A549 (cell line): ENCODE data around the gene GNAL. TPM values are rescaled to one million over a fixed set of nuclear protein-coding genes. Genes with fewer than 3 reads are reported as not detected.
"Not testable (repeated sequence)": the region's sequence is repeated elsewhere in the genome, so short reads cannot be mapped to it uniquely, and the experiment has no call there.

Experiments used
- ATAC-seq, 2 experiments: fragments of 200-7000 bp in 1 of 2; fragments of >200 bp in 1 of 2; cut with Nextera tagmentation in 1 of 2; cut with Tn5 transposase in 1 of 2; 3 replicates each; pipeline versions ENCODE4 v1.8.0 to v1.9.1; 2018 to 2020; ENCODE audit warnings: mild to moderate bottlenecking in 1 of 2, moderate library complexity in 1 of 2
- CTCF ChIA-PET: fragments of 300-600 bp; sonication (Branson Sonifier 250); formaldehyde crosslinking; extraction: SDS; loops from one replicate; lab custom pipeline; 2021; ENCODE audit warnings: antibody characterized with exemption, inconsistent platforms; lab: Yijun Ruan, JAX
- POLR2A ChIA-PET: fragments of 350-600 bp; formaldehyde crosslinking; extraction: SDS; loops from one replicate; lab custom pipeline; 2021; ENCODE audit warnings: antibody characterized with exemption, inconsistent platforms; lab: Yijun Ruan, JAX
- DNase-seq, 2 experiments: peaks; one replicate each; pipeline versions ENCODE4 v3.0.0 to v3.0.0-alpha.2; 2011 to 2016; ENCODE audit warnings: low read depth in 1 of 2, low spot score in 1 of 2
- FAIRE-seq: peaks from 2 replicates; lab custom pipeline; 2011; peaks lifted over from hg19 to GRCh38; lab: Jason Lieb, UNC
- H3K27ac ChIP-seq, 2 experiments: fragments of >200 bp; sonication (Bioruptor Twin); formaldehyde crosslinking; 3 replicates each; pipeline ENCODE4 v1.5.1; 2016 to 2017
- H3K4me1 ChIP-seq: fragments of >200 bp; sonication (Bioruptor Twin); formaldehyde crosslinking; 3 replicates; pipeline ENCODE4 v1.6.1; 2016
- H3K4me2 ChIP-seq: fragments of >200 bp; sonication (Bioruptor Twin); formaldehyde crosslinking; 3 replicates; pipeline ENCODE4 v1.6.1; 2016
- H3K4me3 ChIP-seq: fragments of >200 bp; sonication (Bioruptor Twin); formaldehyde crosslinking; 3 replicates; pipeline ENCODE4 v1.5.1; 2016
- H3K9me3 ChIP-seq: fragments of >200 bp; sonication (Bioruptor Twin); formaldehyde crosslinking; 3 replicates; pipeline ENCODE4 v1.6.1; 2016
- CBX8 ChIP-seq: fragments of 200-600 bp; sonication (generic); IDR thresholded peaks from 2 replicates; pipeline ENCODE4 v1.6.1; 2016
- CHD2 ChIP-seq: fragments of 150-350 bp; IDR thresholded peaks from 2 replicates; pipeline ENCODE4 v1.6.1; 2014; ENCODE audit warnings: low read length; ENCODE audit not compliant: partially characterized antibody
- FOSL2 ChIP-seq, 2 experiments: fragments of 450-650 bp in 1 of 2; fragments of >200 bp in 1 of 2; sonication (Bioruptor Twin) in 1 of 2; formaldehyde crosslinking; IDR thresholded peaks; 2 replicates each; pipeline versions ENCODE4 v1.5.0 to v1.6.1; 2016 to 2020; ENCODE audit warnings: mild to moderate bottlenecking in 1 of 2, moderate library complexity in 1 of 2
- FOXS1 ChIP-seq: fragments of 250-450 bp; sonication (Bioruptor Pico); IDR thresholded peaks from 2 replicates; pipeline ENCODE4 v1.5.0; 2020; ENCODE audit warnings: mild to moderate bottlenecking, moderate library complexity
- HDAC2 ChIP-seq: fragments of 200-600 bp; sonication (generic); IDR thresholded peaks from 2 replicates; pipeline ENCODE4 v1.6.1; 2016
- HES2 ChIP-seq: fragments of >200 bp; sonication (Bioruptor Twin); formaldehyde crosslinking; IDR thresholded peaks from 2 replicates; pipeline ENCODE4 v1.6.1; 2016
- HEYL ChIP-seq: fragments of 250-450 bp; sonication (Bioruptor Pico); IDR thresholded peaks from 2 replicates; pipeline ENCODE4 v1.8.0; 2021; ENCODE audit warnings: mild to moderate bottlenecking, moderate library complexity
- HOXA7 ChIP-seq: fragments of 250-450 bp; sonication (Bioruptor Pico); IDR thresholded peaks from 2 replicates; pipeline ENCODE4 v1.5.0; 2020; ENCODE audit warnings: mild to moderate bottlenecking, moderate library complexity
- JUNB ChIP-seq: fragments of >200 bp; sonication (Bioruptor Twin); formaldehyde crosslinking; IDR thresholded peaks from 2 replicates; pipeline ENCODE4 v1.6.1; 2016
- KDM5A ChIP-seq: fragments of 200-600 bp; sonication (generic); IDR thresholded peaks from 2 replicates; pipeline ENCODE4 v1.6.1; 2016; ENCODE audit warnings: antibody characterized with exemption, mild to moderate bottlenecking
- MYC ChIP-seq: IDR thresholded peaks from 2 replicates; pipeline ENCODE4 v1.6.1; 2012; ENCODE audit warnings: mild to moderate bottlenecking, inconsistent platforms, low read length, improper control_type of control experiment, borderline replicate concordance
- NFE2L2 ChIP-seq: fragments of 150-350 bp; conservative IDR thresholded peaks from 2 replicates; pipeline ENCODE4 v1.6.1; 2014; ENCODE audit warnings: low read length
- POLR2A ChIP-seq: IDR thresholded peaks from 2 replicates; pipeline ENCODE4 v1.6.1; 2012; ENCODE audit warnings: mild to moderate bottlenecking, low read length
- POLR2AphosphoS2 ChIP-seq: conservative IDR thresholded peaks from 2 replicates; pipeline ENCODE4 v1.6.1; 2012; ENCODE audit warnings: low read length, improper control_type of control experiment, inconsistent platforms
- RAD21 ChIP-seq, 2 experiments: fragments of >200 bp in 1 of 2; sonication (Bioruptor Twin) in 1 of 2; formaldehyde crosslinking in 1 of 2; IDR thresholded peaks in 1 of 2; conservative IDR thresholded peaks in 1 of 2; 2 replicates in 1 of 2; 3 replicates in 1 of 2; pipeline ENCODE4 v1.6.1; 2012 to 2018; ENCODE audit warnings: inconsistent platforms in 1 of 2
- RARB ChIP-seq: fragments of 250-450 bp; sonication (Bioruptor Pico); IDR thresholded peaks from 2 replicates; pipeline ENCODE4 v1.8.0; 2021; ENCODE audit warnings: mild to moderate bottlenecking, moderate library complexity
- REST ChIP-seq: fragments of 200-600 bp; sonication (generic); IDR thresholded peaks from 2 replicates; pipeline ENCODE4 v1.6.1; 2016; ENCODE audit warnings: antibody characterized with exemption, mild to moderate bottlenecking, moderate library complexity
- SMC3 ChIP-seq: fragments of >200 bp; sonication (Bioruptor Twin); formaldehyde crosslinking; IDR thresholded peaks from 3 replicates; pipeline ENCODE4 v1.6.1; 2018; ENCODE audit warnings: inconsistent platforms
- TFCP2L1 ChIP-seq: fragments of 250-450 bp; sonication (Bioruptor Pico); IDR thresholded peaks from 2 replicates; pipeline ENCODE4 v1.5.0; 2021; ENCODE audit warnings: mild to moderate bottlenecking
- TP53 ChIP-seq: fragments of 250-450 bp; sonication (Bioruptor Pico); IDR thresholded peaks from 2 replicates; pipeline ENCODE4 v1.5.0; 2021; ENCODE audit warnings: mild to moderate bottlenecking, moderate library complexity
- ZC3H11A ChIP-seq: fragments of 450-650 bp; IDR thresholded peaks from 2 replicates; pipeline ENCODE4 v1.6.1; 2014; ENCODE audit warnings: antibody characterized with exemption, mild to moderate bottlenecking
- WGBS: methylation state at CpG from one replicate; pipeline ENCODE4 v1.1.6; 2017; ENCODE audit errors: missing lambda C conversion rate; 5-methylcytosine and 5-hydroxymethylcytosine counted together
- polyA plus RNA-seq, 4 experiments: library from polyadenylated mRNA; depleted of rRNA in 3 of 4; stranded (reverse); fragments of >200 nt; fragmentation: RNase III in 1 of 4; extraction: RNeasy Plus Mini Kit Qiagen cat#74134 plus additional on column Dnase treatment in 1 of 4; gene quantifications; 2 replicates in 3 of 4; 3 replicates in 1 of 4; pipeline ENCODE4 v1.2.3, GENCODE V29; 2011 to 2017
- TF ChIP-seq, protein P1 (sequence below): IDR thresholded peaks from 2 replicates; pipeline ENCODE4 v1.6.1; 2012; ENCODE audit warnings: low read depth, borderline replicate concordance
- TF ChIP-seq, protein P2 (sequence below): IDR thresholded peaks from 2 replicates; pipeline ENCODE4 v1.6.1; 2012

Gene GNAL
- polyA plus RNA-seq, 2 of the 4 experiments (the other 2 are of a cell fraction): 5.1 to 12.9 TPM

DNA sequence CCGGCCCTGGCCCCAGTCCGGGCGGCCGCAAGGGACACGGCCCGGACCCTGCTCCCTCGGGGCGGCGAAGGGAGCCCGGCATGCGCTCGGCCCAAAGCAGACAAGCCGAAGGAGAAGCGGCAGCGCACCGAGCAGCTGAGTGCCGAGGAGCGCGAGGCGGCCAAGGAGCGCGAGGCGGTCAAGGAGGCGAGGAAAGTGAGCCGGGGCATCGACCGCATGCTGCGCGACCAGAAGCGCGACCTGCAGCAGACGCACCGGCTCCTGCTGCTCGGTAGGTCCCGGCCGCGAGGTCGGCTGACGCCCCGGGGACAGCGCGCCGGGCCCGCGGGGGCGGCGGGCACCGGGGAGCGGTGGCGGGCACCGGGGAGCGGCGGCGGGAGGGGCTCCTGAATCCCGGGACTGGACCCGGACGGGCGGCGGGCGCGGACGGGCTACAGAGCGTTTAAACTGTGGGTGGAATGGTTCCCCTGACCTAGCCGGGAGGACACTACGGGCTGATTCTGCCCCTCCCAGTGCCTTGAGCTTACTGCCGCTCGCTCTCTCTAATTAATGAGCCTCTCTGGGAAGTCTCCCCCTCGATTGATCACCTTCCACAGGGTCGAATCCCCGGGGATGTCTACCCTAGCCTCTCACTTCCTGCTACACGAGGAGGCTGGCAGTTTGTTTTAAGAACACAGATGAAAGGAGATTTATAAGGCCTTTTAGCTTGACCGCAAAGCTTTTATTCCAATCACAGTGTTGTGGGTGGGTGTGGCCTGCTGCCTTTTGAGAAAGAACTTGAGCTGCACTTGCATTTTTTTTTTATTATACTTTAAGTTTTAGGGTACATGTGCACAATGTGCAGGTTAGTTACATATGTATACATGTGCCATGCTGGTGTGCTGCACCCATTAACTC is 853 bp downstream of the GNAL start:
- no peak for FAIRE-seq
- POLR2A ChIA-PET: no interaction called here
- H3K27ac ChIP-seq: peak overlapping the region; percentile 78 to 92
- CTCF ChIA-PET: interaction anchor here (1.1 to 2.7 kb wide), 3 partner anchors 12 to 43 kb away, joined by 3 to 8 read pairs (median 3); no protein-coding TSS in a partner anchor
- H3K9me3 ChIP-seq: no peaks in the 10 kb centered on the region
- WGBS: 21% methylated on average over 10 of the region's 72 CpGs
- TF ChIP-seq HES2 (no peak), TP53 (no peak), POLR2A (0 out of 2 replicates have a peak, but pooled peaks have one; percentile 14), TFCP2L1 (CRISPR knock-in tag) (no peak), KDM5A (no peak), FOXS1 (CRISPR knock-in tag) (no peak), JUNB (no peak), HDAC2 (no peak), HEYL (CRISPR knock-in tag) (no peak), MYC (no peak), NFE2L2 (no peak), REST (no peak)
- TF ChIP-seq, protein P1, sequence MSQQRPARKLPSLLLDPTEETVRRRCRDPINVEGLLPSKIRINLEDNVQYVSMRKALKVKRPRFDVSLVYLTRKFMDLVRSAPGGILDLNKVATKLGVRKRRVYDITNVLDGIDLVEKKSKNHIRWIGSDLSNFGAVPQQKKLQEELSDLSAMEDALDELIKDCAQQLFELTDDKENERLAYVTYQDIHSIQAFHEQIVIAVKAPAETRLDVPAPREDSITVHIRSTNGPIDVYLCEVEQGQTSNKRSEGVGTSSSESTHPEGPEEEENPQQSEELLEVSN: peak; percentile 71
- TF ChIP-seq, protein P2, sequence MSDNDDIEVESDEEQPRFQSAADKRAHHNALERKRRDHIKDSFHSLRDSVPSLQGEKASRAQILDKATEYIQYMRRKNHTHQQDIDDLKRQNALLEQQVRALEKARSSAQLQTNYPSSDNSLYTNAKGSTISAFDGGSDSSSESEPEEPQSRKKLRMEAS: peak; percentile 72
- TF ChIP-seq, all 56 proteins: peak for 3
- peak overlapping the region; percentile 82 for H3K4me3 ChIP-seq
- H3K4me2 ChIP-seq: peak overlapping the region; percentile 92
- DNase-seq (peak; percentile 14 to 58), ATAC-seq (peak; percentile 74 to 83)
- 0 out of 3 replicates have a peak, but pooled peaks cover 3% of the 10 kb centered on the region for H3K4me1 ChIP-seq

GRCh38 chr18:11690660-11691059 is 1.6 kb downstream of the GNAL start:
- H3K9me3 ChIP-seq, ATAC-seq, FAIRE-seq, H3K4me2 ChIP-seq, H3K27ac ChIP-seq, H3K4me1 ChIP-seq, POLR2A ChIA-PET, DNase-seq, H3K4me3 ChIP-seq: not testable (repeated sequence)
- WGBS: 85% methylated on average over 4 of the region's 5 CpGs
- CTCF ChIA-PET: interaction anchor here (2.7 kb wide), 1 partner anchor 35 kb away, joined by 8 read pairs; no protein-coding TSS in a partner anchor

DNA sequence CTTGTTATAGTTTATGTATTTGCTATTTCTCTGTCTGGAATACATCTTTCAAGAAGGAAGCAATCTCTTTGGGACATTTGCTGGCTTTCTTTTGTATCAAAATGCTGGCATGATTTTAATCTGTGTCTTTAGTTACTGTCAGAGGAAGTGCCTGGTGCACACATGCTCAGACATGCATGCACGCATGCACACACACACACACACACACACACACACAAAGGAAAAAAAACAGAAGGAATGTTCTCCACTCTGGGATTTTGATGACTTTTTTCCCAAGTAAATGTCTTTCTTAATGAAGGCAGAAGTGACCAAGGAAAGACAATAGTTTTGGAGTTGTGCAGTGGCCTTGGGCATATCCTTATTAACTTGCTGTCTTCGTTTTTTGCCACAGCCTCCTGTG is 6.7 kb downstream of the GNAL start:
- TF ChIP-seq ZC3H11A: no peak
- TF ChIP-seq CBX8: no peak
- TF ChIP-seq POLR2AphosphoS2: no peak
- no peak for TF ChIP-seq RAD21 (conservative IDR thresholded peaks at IDR 0.05 in 1 of 2, IDR thresholded peaks at IDR 0.05 in 1 of 2)
- no peak for TF ChIP-seq SMC3
- TF ChIP-seq FOXS1 (CRISPR knock-in tag): no peak
- no peak for TF ChIP-seq FOSL2 (IDR thresholded peaks at IDR 0.05)
- no peak for TF ChIP-seq FOSL2 (CRISPR knock-in tag; IDR thresholded peaks at IDR 0.05)
- TF ChIP-seq HOXA7 (CRISPR knock-in tag): no peak
- TF ChIP-seq KDM5A: no peak
- TF ChIP-seq HEYL (CRISPR knock-in tag): no peak
- no peak for TF ChIP-seq CHD2
- no peak for TF ChIP-seq RARB (CRISPR knock-in tag)
- FAIRE-seq (no peak), ATAC-seq (no peak), DNase-seq (no peak)
- CTCF ChIA-PET: no interaction called here
- Histone ChIP-seq H3K27ac (no peak overlapping the region), H3K4me2 (no peak overlapping the region), H3K9me3 (no peaks in the 10 kb centered on the region), H3K4me3 (no peak overlapping the region), H3K4me1 (no peaks in the 10 kb centered on the region)
- 82% methylated on average over 2 of the region's 2 CpGs for WGBS
- POLR2A ChIA-PET: no interaction called here
